SK-N-SH (cell line): ENCODE data around the gene PMEPA1. TPM values are rescaled to one million over a fixed set of nuclear protein-coding genes. Genes with fewer than 3 reads are reported as not detected.

Experiments used
- CTCF ChIA-PET: fragments of 300-600, 350-600 bp; formaldehyde crosslinking; extraction: SDS; loops from one replicate; lab custom pipeline; 2021; lab: Yijun Ruan, JAX
- POLR2A ChIA-PET: fragments of 350-600 bp; sonication (Branson Sonifier 250); formaldehyde crosslinking; extraction: SDS; loops from one replicate; lab custom pipeline; 2020; ENCODE audit warnings: antibody characterized with exemption, inconsistent platforms; lab: Yijun Ruan, JAX
- DNase-seq: peaks from one replicate; pipeline ENCODE4 v3.0.0; 2012
- H2AFZ ChIP-seq: fragments of 200-600 bp; sonication (generic); 2 replicates; pipeline ENCODE4 v1.8.1; 2016; ENCODE audit warnings: antibody characterized with exemption, mild to moderate bottlenecking, low read depth
- H3F3A ChIP-seq: fragments of 200-600 bp; sonication (generic); replicated peaks from 2 replicates; pipeline ENCODE3; 2016; ENCODE audit warnings: antibody characterized with exemption, mild to moderate bottlenecking; ENCODE audit not compliant: insufficient read depth
- H3K27ac ChIP-seq, 2 experiments: fragments of 200-500 bp in 1 of 2; fragments of 200-600 bp in 1 of 2; sonication (Bioruptor generic) in 1 of 2; sonication (generic), shearing (Covaris generic) in 1 of 2; 2 replicates each; pipeline versions ENCODE4 v1.5.1 to v1.6.1; 2014 to 2016; ENCODE audit warnings: low read depth in 2 of 2, inconsistent platforms in 1 of 2, low read length in 1 of 2, mild to moderate bottlenecking in 1 of 2, mixed read lengths in 1 of 2
- H3K27me3 ChIP-seq: fragments of 200-600 bp; sonication (generic), shearing (Covaris generic); 2 replicates; pipeline ENCODE4 v1.6.1; 2016; ENCODE audit warnings: mixed run types; ENCODE audit not compliant: insufficient read depth
- H3K36me3 ChIP-seq, 2 experiments: fragments of 200-500 bp in 1 of 2; fragments of 200-600 bp in 1 of 2; sonication (Bioruptor generic) in 1 of 2; sonication (generic) in 1 of 2; replicated peaks in 1 of 2; 2 replicates each; pipeline versions ENCODE3 to v1.5.1; 2014 to 2016; ENCODE audit warnings: low read length in 1 of 2, mild to moderate bottlenecking in 1 of 2; ENCODE audit not compliant: insufficient read depth in 2 of 2, control insufficient read depth in 1 of 2
- H3K4me1 ChIP-seq, 2 experiments: fragments of 200-500 bp in 1 of 2; fragments of 200-600 bp in 1 of 2; sonication (Bioruptor generic) in 1 of 2; sonication (generic), shearing (Covaris generic) in 1 of 2; 2 replicates each; pipeline versions ENCODE4 v1.5.1 to v1.6.1; 2014 to 2016; ENCODE audit warnings: low read depth in 1 of 2, low read length in 1 of 2, mixed run types in 1 of 2; ENCODE audit not compliant: insufficient read depth in 2 of 2, control insufficient read depth in 1 of 2
- H3K4me2 ChIP-seq: fragments of 200-600 bp; sonication (generic), shearing (Covaris generic); 2 replicates; pipeline ENCODE4 v1.6.1; 2017; ENCODE audit warnings: mixed run types
- H3K4me3 ChIP-seq, 2 experiments: fragments of 200-500 bp in 1 of 2; fragments of 200-600 bp in 1 of 2; sonication (Bioruptor generic) in 1 of 2; sonication (generic), shearing (Covaris generic) in 1 of 2; 2 replicates each; pipeline versions ENCODE4 v1.5.1 to v1.8.1; 2014 to 2016; ENCODE audit warnings: low read depth in 2 of 2, inconsistent platforms in 1 of 2, low read length in 1 of 2, mild to moderate bottlenecking in 1 of 2, mixed read lengths in 1 of 2, moderate library complexity in 1 of 2
- H3K79me2 ChIP-seq: fragments of 200-600 bp; sonication (generic); 2 replicates; pipeline ENCODE4 v1.8.1; 2017; ENCODE audit warnings: mild to moderate bottlenecking; ENCODE audit not compliant: insufficient read depth
- H3K9ac ChIP-seq: fragments of 200-600 bp; sonication (generic); 2 replicates; pipeline ENCODE4 v1.6.1; 2017; ENCODE audit warnings: mixed run types
- H3K9me2 ChIP-seq: fragments of 200-600 bp; sonication (generic); 2 replicates; pipeline ENCODE4 v1.6.1; 2017; ENCODE audit warnings: mixed run types
- H3K9me3 ChIP-seq: fragments of 200-600 bp; sonication (generic); 2 replicates; pipeline ENCODE4 v1.6.1; 2017; ENCODE audit warnings: mixed run types, mild to moderate bottlenecking, moderate library complexity
- H4K20me1 ChIP-seq: fragments of 200-600 bp; sonication (generic); 2 replicates; pipeline ENCODE4 v1.6.1; 2017; ENCODE audit warnings: mild to moderate bottlenecking, mixed run types; ENCODE audit not compliant: insufficient read depth
- CHD2 ChIP-seq: fragments of 150-350 bp; IDR thresholded peaks from 2 replicates; pipeline ENCODE4 v1.6.1; 2018; ENCODE audit warnings: low read length; ENCODE audit not compliant: partially characterized antibody
- ELF1 ChIP-seq: IDR thresholded peaks from 2 replicates; pipeline ENCODE4 v1.4.0; 2012
- EP300 ChIP-seq, 2 experiments: IDR thresholded peaks; 2 replicates each; pipeline versions ENCODE4 v1.4.0 to v1.6.1; 2012; ENCODE audit warnings: borderline replicate concordance in 1 of 2, low read depth in 1 of 2, low read length in 1 of 2
- FOSL2 ChIP-seq: IDR thresholded peaks from 2 replicates; pipeline ENCODE4 v1.4.0; 2012; ENCODE audit warnings: low read depth, mild to moderate bottlenecking, moderate library complexity, borderline replicate concordance
- FOXJ3 ChIP-seq: sonication (generic); formaldehyde crosslinking; IDR thresholded peaks from 2 replicates; pipeline ENCODE4 v1.5.1; 2020; ENCODE audit warnings: mild to moderate bottlenecking, missing genetic modification reagents
- FOXM1 ChIP-seq: IDR thresholded peaks from 2 replicates; pipeline ENCODE4 v1.4.0; 2012; ENCODE audit warnings: low read depth, mild to moderate bottlenecking
- GABPA ChIP-seq: IDR thresholded peaks from 2 replicates; pipeline ENCODE4 v1.4.0; 2012; ENCODE audit warnings: low read depth, mild to moderate bottlenecking
- GATA2 ChIP-seq: sonication (generic); formaldehyde crosslinking; IDR thresholded peaks from 2 replicates; pipeline ENCODE4 v1.5.0; 2020; ENCODE audit warnings: mild to moderate bottlenecking, missing genetic modification reagents
- JUND ChIP-seq: IDR thresholded peaks from 2 replicates; pipeline ENCODE4 v1.4.0; 2012
- MEF2A ChIP-seq: IDR thresholded peaks from 2 replicates; pipeline ENCODE4 v1.4.0; 2012; ENCODE audit warnings: low read depth, borderline replicate concordance
- NFIC ChIP-seq: IDR thresholded peaks from 2 replicates; pipeline ENCODE4 v1.4.0; 2012; ENCODE audit warnings: borderline replicate concordance
- RAD21 ChIP-seq: IDR thresholded peaks from 2 replicates; pipeline ENCODE4 v1.6.1; 2012; ENCODE audit warnings: mild to moderate bottlenecking, low read length
- RXRA ChIP-seq: IDR thresholded peaks from 2 replicates; pipeline ENCODE4 v1.4.0; 2012; ENCODE audit warnings: low read depth, mild to moderate bottlenecking, borderline replicate concordance
- SIN3A ChIP-seq: IDR thresholded peaks from 2 replicates; pipeline ENCODE4 v1.6.1; 2012; ENCODE audit warnings: low read depth, mild to moderate bottlenecking, low read length, moderate library complexity, borderline replicate concordance
- SMC3 ChIP-seq: IDR thresholded peaks from 2 replicates; pipeline ENCODE4 v1.6.1; 2012; ENCODE audit warnings: low read depth, low read length, improper control_type of control experiment
- TAF1 ChIP-seq: IDR thresholded peaks from 2 replicates; pipeline ENCODE4 v1.6.1; 2012; ENCODE audit warnings: low read depth, mild to moderate bottlenecking, low read length, moderate library complexity, borderline replicate concordance
- TCF12 ChIP-seq: IDR thresholded peaks from 2 replicates; pipeline ENCODE4 v1.4.0; 2012
- WGBS: methylation state at CpG from one replicate; pipeline ENCODE4 v1.1.6; 2017; ENCODE audit warnings: low lambda C conversion rate; 5-methylcytosine and 5-hydroxymethylcytosine counted together
- polyA plus RNA-seq, 3 experiments: library from polyadenylated mRNA; depleted of rRNA; stranded (reverse); fragments of >200 nt; gene quantifications; 2 replicates each; pipeline ENCODE4 v1.2.3, GENCODE V29; 2012
- TF ChIP-seq, protein P1 (sequence below): IDR thresholded peaks from 2 replicates; pipeline ENCODE4; 2012
- TF ChIP-seq, protein P2 (sequence below): IDR thresholded peaks from 2 replicates; pipeline ENCODE4 v1.4.0; 2012; ENCODE audit warnings: low read depth, borderline replicate concordance

PMEPA1 gene
- polyA plus RNA-seq, 1 of the 3 experiments (the other 2 are of a cell fraction) = 7.1 TPM

DNA sequence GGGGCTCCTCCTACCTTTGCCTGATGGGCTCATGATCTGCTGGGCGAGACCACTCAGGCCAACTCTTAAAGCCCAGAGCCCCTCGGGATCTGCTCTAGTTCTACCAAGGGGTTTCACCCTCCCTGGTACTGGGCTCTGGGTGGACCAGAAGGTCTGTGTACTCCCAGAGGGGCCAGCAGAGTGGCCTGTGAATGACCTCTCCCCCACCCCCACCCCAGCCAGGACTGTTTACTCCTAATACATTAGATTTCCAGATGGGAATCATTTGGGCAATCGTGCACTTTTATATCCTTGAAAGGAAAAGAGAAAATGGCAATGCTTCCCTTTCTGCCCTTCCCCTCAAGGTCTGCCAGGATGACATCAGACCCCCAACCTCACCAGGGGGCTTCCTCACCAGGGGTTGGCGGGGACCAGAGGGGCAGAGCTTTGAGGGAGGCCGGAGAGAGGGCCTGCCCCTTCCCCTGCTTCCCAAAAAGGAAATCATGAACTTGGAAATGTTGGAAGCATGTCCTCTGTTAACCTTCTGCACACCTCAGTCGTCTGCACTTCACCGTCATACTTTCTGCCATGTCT, 37.1 kb upstream of the PMEPA1 start:
- Histone ChIP-seq H3K4me2 (no peak overlapping the region), H3F3A (peaks cover 13% of the 10 kb centered on the region), H3K4me3 (no peak overlapping the region), H2AFZ (no peak overlapping the region), H3K79me2 (no peaks in the 10 kb centered on the region), H4K20me1 (no peaks in the 10 kb centered on the region), H3K4me1 (peaks cover 14 to 59% of the 10 kb centered on the region in 2 experiments), H3K9me3 (no peaks in the 10 kb centered on the region), H3K27ac (peak overlapping the region in 1 of 2 experiments; percentile 95; a peak in 2 of 4 replicates), H3K9ac (no peak overlapping the region), H3K27me3 (no peaks in the 10 kb centered on the region), H3K9me2 (no peaks in the 10 kb centered on the region), H3K36me3 (no peaks in the 10 kb centered on the region)
- TF ChIP-seq ELF1 (no peak), SMC3 (no peak), TAF1 (no peak), GATA2 (CRISPR knock-in tag) (no peak), RXRA (no peak), CHD2 (peak; percentile 67), EP300 (IDR thresholded peaks at IDR 0.05; ENCODE audit: borderline replicate concordance in 1 of 2, low read depth in 1 of 2, low read length in 1 of 2) (peak in 1 of 2 experiments; percentile 66; a peak in 1 of 4 replicates), FOXJ3 (CRISPR knock-in tag) (no peak), TCF12 (no peak)
- DNase-seq = peak; percentile 70
- ChIA-PET POLR2A (no interaction called here), CTCF (no interaction called here)
- 68% methylated on average over 7 of the region's 7 CpGs for WGBS

DNA sequence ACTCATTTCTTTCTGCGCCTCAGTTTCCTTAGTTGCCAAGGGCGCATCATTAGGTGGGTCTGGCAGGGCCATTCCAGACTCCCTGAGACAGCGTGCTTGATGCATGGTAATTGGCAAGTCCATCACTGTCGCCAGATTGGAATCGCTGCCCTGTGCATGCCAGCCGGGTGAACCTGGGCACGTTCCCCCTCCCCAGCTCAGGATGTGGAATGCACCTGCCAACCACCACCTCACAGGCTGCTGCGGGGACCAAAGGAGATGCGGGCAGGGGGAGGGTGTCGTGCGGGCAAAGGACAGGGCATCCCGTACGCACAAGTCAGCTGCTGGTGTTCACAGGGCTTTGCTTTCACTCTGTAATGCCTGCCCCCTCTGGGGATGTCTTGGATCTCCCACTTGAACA, 36.4 kb upstream of the PMEPA1 start:
- Histone ChIP-seq H3F3A (peaks cover 13% of the 10 kb centered on the region), H3K4me1 (peaks cover 14 to 59% of the 10 kb centered on the region in 2 experiments), H3K9me3 (no peaks in the 10 kb centered on the region), H3K79me2 (no peaks in the 10 kb centered on the region), H4K20me1 (no peaks in the 10 kb centered on the region), H3K4me3 (no peak overlapping the region), H3K27ac (peak overlapping the region in 1 of 2 experiments; percentile 95; a peak in 2 of 4 replicates), H3K36me3 (no peaks in the 10 kb centered on the region), H3K9ac (no peak overlapping the region), H3K27me3 (no peaks in the 10 kb centered on the region), H2AFZ (no peak overlapping the region), H3K4me2 (no peak overlapping the region), H3K9me2 (no peaks in the 10 kb centered on the region)
- CTCF ChIA-PET = no interaction called here
- POLR2A ChIA-PET = no interaction called here
- TF ChIP-seq MEF2A = no peak
- 94% methylated on average over 13 of the region's 13 CpGs for WGBS
- no peak for DNase-seq

DNA sequence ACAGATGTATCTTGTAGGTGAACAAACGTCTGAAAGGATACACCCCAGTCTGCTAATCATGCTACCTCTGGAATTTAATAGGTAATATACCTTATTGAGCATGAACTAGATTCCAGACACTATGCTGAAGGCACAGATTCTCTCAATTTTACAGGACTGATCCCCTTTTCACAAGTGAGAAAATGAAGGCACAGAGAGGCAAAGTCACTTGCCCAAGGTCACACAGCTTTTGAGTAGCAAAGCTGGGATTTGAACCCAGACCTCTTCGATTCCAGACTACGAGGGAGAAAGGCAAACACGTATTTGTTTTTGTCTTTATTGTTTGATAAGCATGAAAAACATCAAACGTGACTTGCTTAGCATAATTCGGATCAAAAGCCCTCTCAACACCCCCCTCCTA, 34.4 kb upstream of the PMEPA1 start:
- Histone ChIP-seq H3K27me3 (no peaks in the 10 kb centered on the region), H3K9me2 (no peaks in the 10 kb centered on the region), H4K20me1 (no peaks in the 10 kb centered on the region), H3K4me1 (peaks cover 11 to 45% of the 10 kb centered on the region in 2 experiments), H3K79me2 (no peaks in the 10 kb centered on the region), H3K9me3 (no peaks in the 10 kb centered on the region), H3K9ac (no peak overlapping the region), H3K36me3 (no peaks in the 10 kb centered on the region), H3K4me2 (no peak overlapping the region), H3F3A (peaks cover 3% of the 10 kb centered on the region), H3K4me3 (no peak overlapping the region), H2AFZ (no peak overlapping the region), H3K27ac (no peak overlapping the region; a peak in 1 of 4 replicates)
- 78% methylated on average over 6 of the region's 6 CpGs for WGBS
- DNase-seq = no peak
- CTCF ChIA-PET = no interaction called here
- TF ChIP-seq TCF12 (no peak), SMC3 (no peak), RXRA (no peak), FOSL2 (no peak), FOXM1 (no peak), CHD2 (no peak), NFIC (no peak), RAD21 (no peak), SIN3A (no peak), JUND (no peak), GABPA (no peak)
- TF ChIP-seq, protein P1, sequence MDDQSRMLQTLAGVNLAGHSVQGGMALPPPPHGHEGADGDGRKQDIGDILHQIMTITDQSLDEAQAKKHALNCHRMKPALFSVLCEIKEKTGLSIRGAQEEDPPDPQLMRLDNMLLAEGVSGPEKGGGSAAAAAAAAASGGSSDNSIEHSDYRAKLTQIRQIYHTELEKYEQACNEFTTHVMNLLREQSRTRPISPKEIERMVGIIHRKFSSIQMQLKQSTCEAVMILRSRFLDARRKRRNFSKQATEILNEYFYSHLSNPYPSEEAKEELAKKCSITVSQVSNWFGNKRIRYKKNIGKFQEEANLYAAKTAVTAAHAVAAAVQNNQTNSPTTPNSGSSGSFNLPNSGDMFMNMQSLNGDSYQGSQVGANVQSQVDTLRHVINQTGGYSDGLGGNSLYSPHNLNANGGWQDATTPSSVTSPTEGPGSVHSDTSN = no peak
- TF ChIP-seq, protein P2, sequence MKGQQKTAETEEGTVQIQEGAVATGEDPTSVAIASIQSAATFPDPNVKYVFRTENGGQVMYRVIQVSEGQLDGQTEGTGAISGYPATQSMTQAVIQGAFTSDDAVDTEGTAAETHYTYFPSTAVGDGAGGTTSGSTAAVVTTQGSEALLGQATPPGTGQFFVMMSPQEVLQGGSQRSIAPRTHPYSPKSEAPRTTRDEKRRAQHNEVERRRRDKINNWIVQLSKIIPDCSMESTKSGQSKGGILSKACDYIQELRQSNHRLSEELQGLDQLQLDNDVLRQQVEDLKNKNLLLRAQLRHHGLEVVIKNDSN = no peak
- TF ChIP-seq, all 33 proteins: peak for 0
- POLR2A ChIA-PET = no interaction called here
